OCI-LY7 (cell line): ENCODE data around the gene PCDHGB7. TPM values are rescaled to one million over a fixed set of nuclear protein-coding genes. Genes with fewer than 3 reads are reported as not detected.

ENCODE experiments used
- BruUV-seq: library from RNA; stranded (reverse); fragments of 400-500 nt; replicated peaks from 2 replicates; lab custom pipeline; 2021; lab: Mats Ljungman, UMichigan
- CTCF ChIA-PET: fragments of 300-600 bp; sonication (Branson Sonifier 250); formaldehyde crosslinking; loops from one replicate; lab custom pipeline; 2022; ENCODE audit warnings: antibody characterized with exemption; ENCODE audit not compliant: unreplicated experiment; lab: Charles Lee
- POLR2A ChIA-PET: fragments of 300-600 bp; sonication (Branson Sonifier 250); formaldehyde crosslinking; loops from one replicate; lab custom pipeline; 2022; ENCODE audit warnings: antibody characterized with exemption; lab: Charles Lee
- DNase-seq: peaks from one replicate; pipeline ENCODE4 v3.0.0-alpha.2; 2015; ENCODE audit warnings: low spot score
- H2AFZ ChIP-seq: fragments of 200-600 bp; sonication (generic), shearing (Covaris generic); 2 replicates; pipeline ENCODE4 v1.6.1; 2014; ENCODE audit warnings: mild to moderate bottlenecking, antibody characterized with exemption, low read length, moderate library complexity
- H3K27ac ChIP-seq: fragments of 200-600 bp; sonication (generic); 2 replicates; pipeline ENCODE4 v1.5.1; 2014; ENCODE audit warnings: mixed run types, low read depth, mild to moderate bottlenecking, moderate library complexity, low read length, inconsistent platforms; ENCODE audit not compliant: poor library complexity, severe bottlenecking
- H3K36me3 ChIP-seq: fragments of 200-600 bp; sonication (generic); 2 replicates; pipeline ENCODE4 v1.6.1; 2014; ENCODE audit warnings: mild to moderate bottlenecking, antibody characterized with exemption, low read length, moderate library complexity, mixed read lengths; ENCODE audit not compliant: insufficient read depth
- H3K4me1 ChIP-seq: fragments of 200-600 bp; sonication (generic); 2 replicates; pipeline ENCODE4 v1.5.1; 2014; ENCODE audit warnings: mild to moderate bottlenecking, low read length; ENCODE audit not compliant: insufficient read depth, poor library complexity, severe bottlenecking
- H3K4me2 ChIP-seq: fragments of 200-600 bp; sonication (generic); 2 replicates; pipeline ENCODE4 v1.6.1; 2014; ENCODE audit warnings: mild to moderate bottlenecking, low read length
- H3K4me3 ChIP-seq: fragments of 200-600 bp; sonication (generic); 2 replicates; pipeline ENCODE4 v1.5.1; 2014; ENCODE audit warnings: mild to moderate bottlenecking, low read depth, low read length; ENCODE audit not compliant: poor library complexity, severe bottlenecking
- H3K79me2 ChIP-seq: fragments of 200-600 bp; sonication (generic); 2 replicates; pipeline ENCODE4 v1.6.1; 2016; ENCODE audit warnings: low read depth, mild to moderate bottlenecking, low read length, moderate library complexity, mixed read lengths; ENCODE audit not compliant: insufficient read depth
- H3K9me2 ChIP-seq: fragments of 200-600 bp; sonication (generic); 2 replicates; pipeline ENCODE4 v1.6.1; 2016; ENCODE audit warnings: mild to moderate bottlenecking, low read length, mixed read lengths; ENCODE audit not compliant: insufficient read depth
- H3K9me3 ChIP-seq: fragments of 200-600 bp; sonication (generic); 2 replicates; pipeline ENCODE4 v1.6.1; 2014; ENCODE audit warnings: mild to moderate bottlenecking, mixed run types, low read length, mixed read lengths
- H4K20me1 ChIP-seq: fragments of 200-600 bp; sonication (generic); 2 replicates; pipeline ENCODE4 v1.6.1; 2014; ENCODE audit warnings: mild to moderate bottlenecking, antibody characterized with exemption, low read length, moderate library complexity, mixed read lengths; ENCODE audit not compliant: insufficient read depth
- EZH2phosphoT487 ChIP-seq: fragments of 200-600 bp; sonication (generic); IDR thresholded peaks from 2 replicates; pipeline ENCODE4 v1.6.1; 2018; ENCODE audit warnings: low read depth, borderline replicate concordance, mild to moderate bottlenecking, mixed run types, antibody characterized with exemption, low read length, moderate library complexity, mixed read lengths
- intact Hi-C: fragments of 100-400 bp; cut with micrococcal nuclease; formaldehyde crosslinking; loops from one replicate; pipeline ENCODE4 v1.10.0; 2022; ENCODE audit not compliant: unreplicated experiment
- total RNA-seq, 2 experiments: library from RNA; depleted of rRNA in 1 of 2; stranded (reverse); fragments of >200 nt in 1 of 2; shearing (Covaris generic) in 1 of 2; gene quantifications; 2 replicates each; pipeline ENCODE4 v1.2.3, GENCODE V29; 2014 to 2022
- TF ChIP-seq, protein P1 (sequence below): fragments of 200-600 bp; sonication (generic); conservative IDR thresholded peaks from 2 replicates; pipeline ENCODE4 v1.5.1; 2014; ENCODE audit warnings: mild to moderate bottlenecking, antibody characterized with exemption, low read length, moderate library complexity, mixed read lengths

Gene PCDHGB7
- total RNA-seq, 2 experiments from 2014 or later = 3.9 to 5.4 TPM

DNA sequence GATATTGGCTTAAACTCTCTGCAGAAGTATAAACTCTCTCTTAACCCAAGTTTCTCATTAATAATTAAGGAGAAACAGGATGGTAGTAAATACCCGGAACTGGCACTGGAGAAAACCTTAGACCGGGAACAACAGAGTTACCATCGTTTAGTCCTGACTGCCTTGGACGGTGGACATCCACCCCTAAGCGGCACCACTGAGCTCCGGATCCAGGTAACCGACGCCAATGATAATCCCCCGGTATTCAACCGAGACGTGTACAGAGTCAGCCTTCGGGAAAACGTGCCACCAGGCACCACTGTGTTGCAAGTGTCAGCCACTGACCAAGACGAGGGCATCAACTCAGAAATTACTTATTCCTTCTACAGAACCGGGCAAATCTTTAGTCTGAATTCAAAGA is 18.9 kb upstream of the PCDHGB7 start:
- ChIA-PET POLR2A (interaction anchor here (2.3 kb wide), 1 partner anchor 159 kb away, joined by 6 read pairs; no protein-coding TSS in a partner anchor), CTCF (interaction anchor here (1.2 kb wide), 1 partner anchor 165 kb away, joined by 4 read pairs; no protein-coding TSS in a partner anchor)
- Histone ChIP-seq H3K4me3 (no peak overlapping the region), H4K20me1 (no peaks in the 10 kb centered on the region), H3K9me3 (no peaks in the 10 kb centered on the region), H3K4me2 (no peak overlapping the region), H3K79me2 (no peaks in the 10 kb centered on the region), H3K4me1 (no peaks in the 10 kb centered on the region), H2AFZ (no peak overlapping the region), H3K36me3 (no peaks in the 10 kb centered on the region), H3K27ac (no peak overlapping the region), H3K9me2 (no peaks in the 10 kb centered on the region)
- intact Hi-C loops = no loop called here
- TSS peak; percentile 39 for BruUV-seq
- no peak for DNase-seq
- no peak for TF ChIP-seq EZH2phosphoT487
- TF ChIP-seq, protein P1, sequence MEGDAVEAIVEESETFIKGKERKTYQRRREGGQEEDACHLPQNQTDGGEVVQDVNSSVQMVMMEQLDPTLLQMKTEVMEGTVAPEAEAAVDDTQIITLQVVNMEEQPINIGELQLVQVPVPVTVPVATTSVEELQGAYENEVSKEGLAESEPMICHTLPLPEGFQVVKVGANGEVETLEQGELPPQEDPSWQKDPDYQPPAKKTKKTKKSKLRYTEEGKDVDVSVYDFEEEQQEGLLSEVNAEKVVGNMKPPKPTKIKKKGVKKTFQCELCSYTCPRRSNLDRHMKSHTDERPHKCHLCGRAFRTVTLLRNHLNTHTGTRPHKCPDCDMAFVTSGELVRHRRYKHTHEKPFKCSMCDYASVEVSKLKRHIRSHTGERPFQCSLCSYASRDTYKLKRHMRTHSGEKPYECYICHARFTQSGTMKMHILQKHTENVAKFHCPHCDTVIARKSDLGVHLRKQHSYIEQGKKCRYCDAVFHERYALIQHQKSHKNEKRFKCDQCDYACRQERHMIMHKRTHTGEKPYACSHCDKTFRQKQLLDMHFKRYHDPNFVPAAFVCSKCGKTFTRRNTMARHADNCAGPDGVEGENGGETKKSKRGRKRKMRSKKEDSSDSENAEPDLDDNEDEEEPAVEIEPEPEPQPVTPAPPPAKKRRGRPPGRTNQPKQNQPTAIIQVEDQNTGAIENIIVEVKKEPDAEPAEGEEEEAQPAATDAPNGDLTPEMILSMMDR = no peak

DNA sequence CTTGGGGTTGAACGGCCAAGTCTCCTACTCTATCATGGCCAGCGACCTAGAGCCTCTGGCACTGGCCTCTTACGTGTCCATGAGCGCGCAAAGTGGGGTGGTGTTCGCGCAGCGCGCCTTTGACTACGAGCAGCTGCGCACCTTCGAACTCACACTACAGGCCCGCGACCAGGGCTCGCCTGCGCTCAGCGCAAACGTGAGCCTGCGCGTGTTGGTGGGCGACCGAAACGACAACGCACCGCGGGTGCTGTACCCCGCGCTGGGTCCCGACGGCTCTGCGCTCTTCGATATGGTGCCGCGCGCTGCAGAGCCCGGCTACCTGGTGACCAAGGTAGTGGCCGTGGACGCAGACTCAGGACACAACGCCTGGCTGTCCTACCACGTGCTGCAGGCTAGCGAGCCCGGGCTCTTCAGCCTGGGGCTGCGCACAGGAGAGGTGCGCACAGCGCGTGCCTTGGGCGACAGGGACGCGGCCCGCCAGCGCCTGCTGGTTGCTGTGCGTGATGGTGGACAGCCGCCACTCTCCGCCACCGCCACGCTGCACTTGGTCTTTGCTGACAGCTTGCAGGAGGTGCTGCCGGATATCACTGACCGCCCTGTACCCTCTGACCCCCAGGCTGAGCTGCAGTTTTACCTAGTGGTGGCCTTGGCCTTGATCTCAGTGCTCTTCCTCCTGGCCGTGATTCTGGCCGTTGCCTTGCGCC is 17.8 kb upstream of the PCDHGB7 start:
- no peak overlapping the region for H2AFZ ChIP-seq
- no peaks in the 10 kb centered on the region for H4K20me1 ChIP-seq
- no peaks in the 10 kb centered on the region for H3K9me2 ChIP-seq
- no peak for DNase-seq
- no peak overlapping the region for H3K27ac ChIP-seq
- BruUV-seq = no TSS peak
- H3K79me2 ChIP-seq = no peaks in the 10 kb centered on the region
- H3K36me3 ChIP-seq = no peaks in the 10 kb centered on the region
- H3K4me1 ChIP-seq = no peaks in the 10 kb centered on the region
- no peak for TF ChIP-seq EZH2phosphoT487
- TF ChIP-seq, protein P1 = no peak
- H3K9me3 ChIP-seq = no peaks in the 10 kb centered on the region
- H3K4me3 ChIP-seq = no peak overlapping the region
- CTCF ChIA-PET = interaction anchor here (0.5 kb wide), 1 partner anchor 98 kb away, joined by 3 read pairs; no protein-coding TSS in a partner anchor
- no peak overlapping the region for H3K4me2 ChIP-seq
- POLR2A ChIA-PET = no interaction called here
- intact Hi-C loops = no loop called here
